Heart left ventricle (tissue), 13 donors: ENCODE measurements around the gene CD209.

Experiments
- CTCF ChIP-seq, 12 donors: fragments of 200-600 bp; sonication (generic) in 4 of 12; IDR thresholded peaks; one replicate each; pipeline versions ENCODE4 v1.5.0 to v1.8.0; 2018 to 2022; ENCODE audit warnings: antibody characterized with exemption in 12 of 12, mild to moderate bottlenecking in 5 of 12
- POLR2A ChIP-seq, 2 donors: fragments of 450-650 bp; IDR thresholded peaks; one replicate each; pipeline ENCODE4 v1.6.1; 2017; ENCODE audit warnings: antibody characterized with exemption in 2 of 2, mild to moderate bottlenecking in 2 of 2, moderate library complexity in 2 of 2
- donor health status: ischemic (EF 13 %, LVEDD 7.1; RV severe dilation, severe dysfunction).
- donor health status: DM: no; HTN: yes; CAD: no.
- donor health status: DM: no; HTN: no; CAD: no.
- donor health status: ischemic (EF 25% LVEDD 6.9; RV normal size, moderate dysfunction).
- donor health status: ischemic (EF 25% LVEDD 5.7; RV mildly dilated, moderate dysfunction).
- donor health status: ischemic (EF 35%, LVEDD 5.7; RV mildly dilated, moderate dysfunction).
- donor health status: nonischemic (EF 11% LVEDD 7.7; RV severe dilation, severe dysfunction).
- donor health status: DM: yes; HTN: yes; CAD: no.
- donor health status: PGD.
- donor health status: ischemic (EF 29% LVEDD 5.4; RV normal size, mild dysfunction).
- donor health status: nonischemic (EF 23%, LVEDD 6.1; RV moderate dilation, normal function).

GRCh38 chr19:7731218-7731595, 16.1 kb downstream of the CD209 start:
- TF ChIP-seq CTCF (IDR thresholded peaks at IDR 0.05): no peak
- TF ChIP-seq POLR2A (IDR thresholded peaks at IDR 0.05): no peak
